OCI-LY3 (cell line): ENCODE results near the gene CISD2.

Source experiments
- EZH2phosphoT487 ChIP-seq: fragments of 200-600 bp; shearing (Covaris generic); IDR thresholded peaks from 2 replicates; pipeline ENCODE4 v1.6.1; 2018; ENCODE audit warnings: antibody characterized with exemption, mixed run types, low read depth
- TF ChIP-seq, protein P1 (sequence below): fragments of 200-600, 300-600 bp; sonication (generic); IDR thresholded peaks from 2 replicates; pipeline ENCODE4 v1.5.1; 2014; ENCODE audit warnings: antibody characterized with exemption, low read length, low read depth

- TF ChIP-seq, protein P1, sequence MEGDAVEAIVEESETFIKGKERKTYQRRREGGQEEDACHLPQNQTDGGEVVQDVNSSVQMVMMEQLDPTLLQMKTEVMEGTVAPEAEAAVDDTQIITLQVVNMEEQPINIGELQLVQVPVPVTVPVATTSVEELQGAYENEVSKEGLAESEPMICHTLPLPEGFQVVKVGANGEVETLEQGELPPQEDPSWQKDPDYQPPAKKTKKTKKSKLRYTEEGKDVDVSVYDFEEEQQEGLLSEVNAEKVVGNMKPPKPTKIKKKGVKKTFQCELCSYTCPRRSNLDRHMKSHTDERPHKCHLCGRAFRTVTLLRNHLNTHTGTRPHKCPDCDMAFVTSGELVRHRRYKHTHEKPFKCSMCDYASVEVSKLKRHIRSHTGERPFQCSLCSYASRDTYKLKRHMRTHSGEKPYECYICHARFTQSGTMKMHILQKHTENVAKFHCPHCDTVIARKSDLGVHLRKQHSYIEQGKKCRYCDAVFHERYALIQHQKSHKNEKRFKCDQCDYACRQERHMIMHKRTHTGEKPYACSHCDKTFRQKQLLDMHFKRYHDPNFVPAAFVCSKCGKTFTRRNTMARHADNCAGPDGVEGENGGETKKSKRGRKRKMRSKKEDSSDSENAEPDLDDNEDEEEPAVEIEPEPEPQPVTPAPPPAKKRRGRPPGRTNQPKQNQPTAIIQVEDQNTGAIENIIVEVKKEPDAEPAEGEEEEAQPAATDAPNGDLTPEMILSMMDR = no peak
- no peak for TF ChIP-seq EZH2phosphoT487
Measured at GRCh38 chr4:102867278-102868152, 1.3 kb upstream of the CISD2 start.
